NCI-H345 (cell line): ENCODE data around the gene NSG2.

Source experiments
- DNase-seq: peaks from one replicate; lab custom pipeline; 2025; lab: John Stamatoyannopoulos, UW

The NSG2 gene

GRCh38 chr5:174149989-174150388, 104.5 kb downstream of the NSG2 start:
- no peak for DNase-seq

DNA sequence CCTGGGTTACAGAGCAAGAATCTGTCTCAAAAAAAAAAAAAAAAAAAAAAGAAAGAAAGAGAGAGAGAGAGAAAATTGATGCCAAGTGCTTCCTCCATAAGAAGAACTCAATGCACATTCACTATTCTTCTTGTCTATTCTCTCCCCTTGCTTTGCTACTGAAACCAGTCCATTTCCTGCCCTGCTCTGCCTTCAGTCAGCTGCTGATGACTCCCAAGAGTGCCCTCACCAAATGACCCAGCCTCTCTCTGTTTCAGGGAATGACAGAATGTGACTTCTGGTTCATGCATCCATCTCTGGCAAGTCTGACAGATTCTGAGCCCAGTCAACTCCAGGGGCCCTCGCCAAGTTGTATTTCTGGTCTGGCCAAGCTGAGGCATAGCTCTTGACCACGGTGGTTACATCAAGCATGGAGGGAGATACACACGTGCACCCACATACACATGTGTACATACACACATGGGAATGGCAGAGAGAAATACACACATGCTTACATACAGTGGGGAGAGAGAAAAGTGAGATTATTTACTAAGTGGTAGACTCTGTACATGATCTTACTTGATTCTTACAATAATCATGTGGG, 106.2 kb downstream of the NSG2 start:
- DNase-seq = no peak

DNA sequence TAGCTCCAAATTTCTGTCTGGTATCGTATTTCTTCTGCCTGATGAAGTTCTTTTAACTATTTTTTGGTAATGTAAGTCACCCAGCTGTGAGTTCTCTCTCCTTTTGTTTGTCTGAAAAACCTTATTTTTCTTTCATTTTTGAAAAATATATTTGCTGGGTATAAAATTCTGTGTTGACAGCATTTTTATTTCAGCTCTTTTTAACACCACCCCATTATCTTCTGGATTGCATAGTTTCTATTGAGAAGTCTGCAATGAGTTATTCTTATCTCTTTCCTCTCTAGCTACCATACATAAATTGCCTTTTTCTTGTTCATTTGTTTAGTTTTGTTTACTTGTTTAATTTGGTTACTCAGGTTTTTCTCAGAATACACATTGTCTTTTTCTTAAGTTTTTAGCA, 109.1 kb downstream of the NSG2 start:
- DNase-seq = no peak

DNA sequence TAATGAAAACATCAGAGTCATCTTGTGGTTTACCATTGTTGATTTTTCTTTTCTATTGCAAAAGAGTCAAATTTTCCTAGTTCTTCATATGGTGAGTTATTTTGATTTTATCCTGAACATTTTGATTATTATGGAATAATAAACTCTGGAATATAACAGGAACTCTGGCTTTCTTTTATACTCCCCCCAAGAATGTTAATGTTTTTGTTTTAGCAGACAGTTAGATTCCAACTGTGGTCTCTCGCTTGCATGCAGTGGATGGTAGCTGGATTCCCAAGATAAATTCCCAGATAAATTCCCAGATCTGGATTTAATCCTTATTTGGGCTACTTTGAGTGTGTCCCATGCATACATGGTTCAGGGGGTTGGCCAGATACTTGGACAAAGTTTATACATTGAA, 109.8 kb downstream of the NSG2 start:
- DNase-seq = no peak

GRCh38 chr5:174155706-174156105, 110.2 kb downstream of the NSG2 start:
- DNase-seq = no peak

DNA sequence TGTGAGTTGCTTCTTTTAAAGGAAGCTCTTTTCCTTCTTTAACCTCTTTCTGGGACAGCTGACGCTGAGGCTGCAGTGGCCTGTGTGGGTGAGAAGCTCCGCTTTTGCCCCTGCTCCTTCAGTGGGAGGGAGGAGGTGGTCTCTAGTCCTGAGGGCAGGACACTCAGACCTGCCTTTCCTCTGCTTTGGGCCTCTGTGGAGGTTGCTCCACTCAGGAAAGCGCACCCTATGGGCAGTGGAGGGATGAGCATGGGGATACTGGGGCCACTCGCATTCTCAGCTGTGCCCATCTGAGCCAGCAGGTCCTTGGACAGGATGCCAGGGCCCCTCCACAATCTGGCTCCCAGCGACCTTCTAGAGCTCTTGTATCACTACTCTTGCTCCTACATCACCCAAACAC, 111.5 kb downstream of the NSG2 start:
- no peak for DNase-seq
